OCI-LY7 (cell line): ENCODE results near the gene GNA12. TPM values are rescaled to one million over a fixed set of nuclear protein-coding genes. Genes with fewer than 3 reads are reported as not detected.

Source experiments
- BruUV-seq: library from RNA; stranded (reverse); fragments of 400-500 nt; replicated peaks from 2 replicates; lab custom pipeline; 2021; lab: Mats Ljungman, UMichigan
- CTCF ChIA-PET: fragments of 300-600 bp; sonication (Branson Sonifier 250); formaldehyde crosslinking; loops from one replicate; lab custom pipeline; 2022; ENCODE audit warnings: antibody characterized with exemption; ENCODE audit not compliant: unreplicated experiment; lab: Charles Lee
- POLR2A ChIA-PET: fragments of 300-600 bp; sonication (Branson Sonifier 250); formaldehyde crosslinking; loops from one replicate; lab custom pipeline; 2022; ENCODE audit warnings: antibody characterized with exemption; lab: Charles Lee
- DNase-seq: peaks from one replicate; pipeline ENCODE4 v3.0.0-alpha.2; 2015; ENCODE audit warnings: low spot score
- H2AFZ ChIP-seq: fragments of 200-600 bp; sonication (generic), shearing (Covaris generic); 2 replicates; pipeline ENCODE4 v1.6.1; 2014; ENCODE audit warnings: mild to moderate bottlenecking, antibody characterized with exemption, low read length, moderate library complexity
- H3K27ac ChIP-seq: fragments of 200-600 bp; sonication (generic); 2 replicates; pipeline ENCODE4 v1.5.1; 2014; ENCODE audit warnings: mixed run types, low read depth, mild to moderate bottlenecking, moderate library complexity, low read length, inconsistent platforms; ENCODE audit not compliant: poor library complexity, severe bottlenecking
- H3K36me3 ChIP-seq: fragments of 200-600 bp; sonication (generic); 2 replicates; pipeline ENCODE4 v1.6.1; 2014; ENCODE audit warnings: mild to moderate bottlenecking, antibody characterized with exemption, low read length, moderate library complexity, mixed read lengths; ENCODE audit not compliant: insufficient read depth
- H3K4me1 ChIP-seq: fragments of 200-600 bp; sonication (generic); 2 replicates; pipeline ENCODE4 v1.5.1; 2014; ENCODE audit warnings: mild to moderate bottlenecking, low read length; ENCODE audit not compliant: insufficient read depth, poor library complexity, severe bottlenecking
- H3K4me2 ChIP-seq: fragments of 200-600 bp; sonication (generic); 2 replicates; pipeline ENCODE4 v1.6.1; 2014; ENCODE audit warnings: mild to moderate bottlenecking, low read length
- H3K4me3 ChIP-seq: fragments of 200-600 bp; sonication (generic); 2 replicates; pipeline ENCODE4 v1.5.1; 2014; ENCODE audit warnings: mild to moderate bottlenecking, low read depth, low read length; ENCODE audit not compliant: poor library complexity, severe bottlenecking
- H3K79me2 ChIP-seq: fragments of 200-600 bp; sonication (generic); 2 replicates; pipeline ENCODE4 v1.6.1; 2016; ENCODE audit warnings: low read depth, mild to moderate bottlenecking, low read length, moderate library complexity, mixed read lengths; ENCODE audit not compliant: insufficient read depth
- H3K9me2 ChIP-seq: fragments of 200-600 bp; sonication (generic); 2 replicates; pipeline ENCODE4 v1.6.1; 2016; ENCODE audit warnings: mild to moderate bottlenecking, low read length, mixed read lengths; ENCODE audit not compliant: insufficient read depth
- H3K9me3 ChIP-seq: fragments of 200-600 bp; sonication (generic); 2 replicates; pipeline ENCODE4 v1.6.1; 2014; ENCODE audit warnings: mild to moderate bottlenecking, mixed run types, low read length, mixed read lengths
- H4K20me1 ChIP-seq: fragments of 200-600 bp; sonication (generic); 2 replicates; pipeline ENCODE4 v1.6.1; 2014; ENCODE audit warnings: mild to moderate bottlenecking, antibody characterized with exemption, low read length, moderate library complexity, mixed read lengths; ENCODE audit not compliant: insufficient read depth
- CTCF ChIP-seq: fragments of 200-600 bp; sonication (generic); conservative IDR thresholded peaks from 2 replicates; pipeline ENCODE4 v1.5.1; 2014; ENCODE audit warnings: mild to moderate bottlenecking, antibody characterized with exemption, low read length, moderate library complexity, mixed read lengths
- EZH2phosphoT487 ChIP-seq: fragments of 200-600 bp; sonication (generic); IDR thresholded peaks from 2 replicates; pipeline ENCODE4 v1.6.1; 2018; ENCODE audit warnings: low read depth, borderline replicate concordance, mild to moderate bottlenecking, mixed run types, antibody characterized with exemption, low read length, moderate library complexity, mixed read lengths
- intact Hi-C: fragments of 100-400 bp; cut with micrococcal nuclease; formaldehyde crosslinking; loops from one replicate; pipeline ENCODE4 v1.10.0; 2022; ENCODE audit not compliant: unreplicated experiment
- total RNA-seq, 2 experiments: library from RNA; depleted of rRNA in 1 of 2; stranded (reverse); fragments of >200 nt in 1 of 2; shearing (Covaris generic) in 1 of 2; gene quantifications; 2 replicates each; pipeline ENCODE4 v1.2.3, GENCODE V29; 2014 to 2022

Gene GNA12
- total RNA-seq, 2 experiments from 2014 or later, result 10.3 to 35.9 TPM

- Histone ChIP-seq H3K27ac (peak overlapping the region; percentile 89), H3K9me3 (no peaks in the 10 kb centered on the region), H3K4me2 (peak overlapping the region; percentile 66), H3K79me2 (peaks cover 46% of the 10 kb centered on the region; the same call in 1 of the 2 replicates), H2AFZ (no peak overlapping the region; the same call in 1 of the 2 replicates), H4K20me1 (no peaks in the 10 kb centered on the region; the same call in 1 of the 2 replicates), H3K9me2 (no peaks in the 10 kb centered on the region), H3K4me1 (peaks cover 52% of the 10 kb centered on the region), H3K36me3 (peaks cover 51% of the 10 kb centered on the region), H3K4me3 (peak overlapping the region; percentile 51)
- CTCF ChIA-PET, result interaction anchor here (0.9 to 1.0 kb wide), 2 partner anchors 13 to 127 kb away, joined by 3 to 6 read pairs; no protein-coding TSS in a partner anchor
- no peak for TF ChIP-seq EZH2phosphoT487
- no peak for TF ChIP-seq CTCF
- no peak for DNase-seq
- POLR2A ChIA-PET, result interaction anchor here (0.9 to 1.3 kb wide), 3 partner anchors 13 to 128 kb away, joined by 3 to 4 read pairs (median 3); no protein-coding TSS in a partner anchor
- intact Hi-C loops, result loop anchor here (1.0 kb wide), 1 partner anchor 12 kb away; no protein-coding TSS in a partner anchor
- BruUV-seq, result no TSS peak
Observed at GRCh38 chr7:2837496-2837895, 6.6 kb downstream of the GNA12 start.

- Histone ChIP-seq H3K36me3 (peaks cover 49% of the 10 kb centered on the region), H3K4me1 (peaks cover 32% of the 10 kb centered on the region), H3K4me3 (no peak overlapping the region), H3K9me2 (no peaks in the 10 kb centered on the region), H3K27ac (no peak overlapping the region), H2AFZ (no peak overlapping the region), H3K79me2 (peaks cover 26% of the 10 kb centered on the region; the same call in 1 of the 2 replicates), H3K9me3 (no peaks in the 10 kb centered on the region), H3K4me2 (no peak overlapping the region), H4K20me1 (no peaks in the 10 kb centered on the region)
- ChIA-PET CTCF (no interaction called here), POLR2A (no interaction called here)
- TF ChIP-seq EZH2phosphoT487 (no peak), CTCF (no peak)
- BruUV-seq, result no TSS peak
- intact Hi-C loops, result no loop called here
- DNase-seq, result no peak
Observed at GRCh38 chr7:2834748-2835441, 9.2 kb downstream of the GNA12 start.
